ENCODE measurements around the gene ARMCX2. TPM values are rescaled to one million over a fixed set of nuclear protein-coding genes. Genes with fewer than 3 reads are reported as not detected.

The ARMCX2 gene
- total and polyA plus RNA-seq, 8 donors, result 4.2 to 35.3 (median 9.2) TPM

DNA sequence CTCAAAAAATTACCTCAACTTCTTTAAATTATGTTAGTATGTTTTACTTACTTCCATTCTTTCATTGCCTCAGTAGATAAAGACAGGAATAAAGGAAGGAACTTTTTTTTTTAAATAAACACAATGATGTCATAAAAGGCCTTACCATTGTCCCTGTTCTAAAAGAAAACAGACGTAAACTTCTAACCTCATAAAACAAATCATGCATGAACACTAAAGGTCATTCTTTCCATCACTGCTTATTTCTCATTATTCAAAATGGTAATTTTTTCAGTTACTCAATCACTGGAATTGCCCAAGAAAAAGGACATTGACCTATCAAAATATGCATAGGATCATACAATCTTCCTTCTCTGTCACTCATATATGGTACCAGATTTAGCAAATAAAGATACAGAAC lies 32.2 kb upstream of the ARMCX2 start:
- H3K27me3 ChIP-seq, result peaks cover 0 to 8% (median 3%) of the 10 kb centered on the region in 3 donors
- H3K4me3 ChIP-seq, result no peak overlapping the region
- H3K4me1 ChIP-seq, result no peaks in the 10 kb centered on the region
- no peak for DNase-seq
- TF ChIP-seq POLR2AphosphoS5 (IDR thresholded peaks at IDR 0.05) (no peak), POLR2A (IDR thresholded peaks at IDR 0.05) (no peak), EP300 (IDR thresholded peaks at IDR 0.05) (no peak)
- TF ChIP-seq, protein P1, sequence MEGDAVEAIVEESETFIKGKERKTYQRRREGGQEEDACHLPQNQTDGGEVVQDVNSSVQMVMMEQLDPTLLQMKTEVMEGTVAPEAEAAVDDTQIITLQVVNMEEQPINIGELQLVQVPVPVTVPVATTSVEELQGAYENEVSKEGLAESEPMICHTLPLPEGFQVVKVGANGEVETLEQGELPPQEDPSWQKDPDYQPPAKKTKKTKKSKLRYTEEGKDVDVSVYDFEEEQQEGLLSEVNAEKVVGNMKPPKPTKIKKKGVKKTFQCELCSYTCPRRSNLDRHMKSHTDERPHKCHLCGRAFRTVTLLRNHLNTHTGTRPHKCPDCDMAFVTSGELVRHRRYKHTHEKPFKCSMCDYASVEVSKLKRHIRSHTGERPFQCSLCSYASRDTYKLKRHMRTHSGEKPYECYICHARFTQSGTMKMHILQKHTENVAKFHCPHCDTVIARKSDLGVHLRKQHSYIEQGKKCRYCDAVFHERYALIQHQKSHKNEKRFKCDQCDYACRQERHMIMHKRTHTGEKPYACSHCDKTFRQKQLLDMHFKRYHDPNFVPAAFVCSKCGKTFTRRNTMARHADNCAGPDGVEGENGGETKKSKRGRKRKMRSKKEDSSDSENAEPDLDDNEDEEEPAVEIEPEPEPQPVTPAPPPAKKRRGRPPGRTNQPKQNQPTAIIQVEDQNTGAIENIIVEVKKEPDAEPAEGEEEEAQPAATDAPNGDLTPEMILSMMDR (IDR thresholded peaks at IDR 0.05), result no peak
- no peaks in the 10 kb centered on the region for H3K9me3 ChIP-seq
- intact Hi-C loops (cut with DNase I; ENCODE audit: low total_unique reads), result no loop called here
- no peaks in the 10 kb centered on the region for H3K36me3 ChIP-seq
- no peak overlapping the region for H3K27ac ChIP-seq
- WGBS, 5 donors, result 34 to 68% (median 49%) methylated on average over 1 of the region's 1 CpG

DNA sequence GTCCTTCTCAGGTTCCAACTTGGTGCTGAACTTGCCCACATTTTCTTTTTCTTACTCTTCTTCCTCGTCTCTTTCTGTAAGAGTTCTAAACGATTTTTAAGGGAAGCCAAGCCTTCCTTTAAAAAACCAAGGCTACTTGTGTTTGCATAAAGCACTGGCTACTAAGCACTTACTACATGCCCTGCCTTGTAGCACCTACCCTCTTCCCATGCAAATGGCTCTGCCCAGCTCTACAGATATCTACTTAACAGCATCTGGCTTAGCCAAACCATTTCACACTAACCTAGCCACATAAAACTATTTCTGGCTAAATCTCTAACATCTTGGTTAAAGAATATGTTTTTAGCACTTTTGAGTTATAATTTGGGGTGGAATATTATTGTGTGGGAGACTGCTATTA lies 26.9 kb upstream of the ARMCX2 start:
- no peak for DNase-seq
- Histone ChIP-seq H3K27me3 (peaks cover 0 to 12% (median 0%) of the 10 kb centered on the region in 3 donors), H3K4me3 (no peak overlapping the region), H3K9me3 (no peaks in the 10 kb centered on the region), H3K4me1 (no peaks in the 10 kb centered on the region), H3K36me3 (no peaks in the 10 kb centered on the region), H3K27ac (no peak overlapping the region)
- TF ChIP-seq, protein P1 (IDR thresholded peaks at IDR 0.05), result no peak
- WGBS, 5 donors, result 39 to 59% (median 56%) methylated on average over 2 of the region's 2 CpGs
- intact Hi-C loops (cut with DNase I; ENCODE audit: low total_unique reads), result no loop called here

DNA sequence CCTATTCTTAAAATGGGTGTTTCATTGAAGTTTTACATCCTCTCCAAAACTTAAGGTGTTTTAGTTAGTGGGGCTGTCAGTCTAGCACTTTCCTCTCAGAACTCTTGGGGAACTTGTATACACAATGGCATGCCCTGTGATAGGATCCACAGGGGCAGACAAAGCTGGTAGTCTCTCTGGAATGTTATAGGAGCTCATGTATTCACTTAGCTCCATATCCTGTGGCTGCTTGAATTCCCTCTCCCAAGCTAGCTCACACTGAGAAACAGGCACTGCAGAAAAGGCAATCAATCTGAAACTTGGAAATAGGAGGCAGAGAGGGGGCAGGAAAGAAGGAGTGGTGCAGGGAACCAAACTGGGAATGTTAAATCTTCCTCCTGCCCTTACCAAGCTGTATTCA lies 26.3 kb upstream of the ARMCX2 start:
- no peaks in the 10 kb centered on the region for H3K36me3 ChIP-seq
- no peaks in the 10 kb centered on the region for H3K9me3 ChIP-seq
- DNase-seq, result no peak
- intact Hi-C loops (cut with DNase I; ENCODE audit: low total_unique reads), result no loop called here
- no peak overlapping the region for H3K27ac ChIP-seq
- peaks cover 0 to 12% (median 0%) of the 10 kb centered on the region in 3 donors for H3K27me3 ChIP-seq
- H3K4me1 ChIP-seq, result no peaks in the 10 kb centered on the region
- TF ChIP-seq POLR2AphosphoS5 (IDR thresholded peaks at IDR 0.05) (no peak), POLR2A (IDR thresholded peaks at IDR 0.05) (no peak), EP300 (IDR thresholded peaks at IDR 0.05) (no peak)
- TF ChIP-seq, protein P1 (IDR thresholded peaks at IDR 0.05), result no peak
- H3K4me3 ChIP-seq, result no peak overlapping the region

DNA sequence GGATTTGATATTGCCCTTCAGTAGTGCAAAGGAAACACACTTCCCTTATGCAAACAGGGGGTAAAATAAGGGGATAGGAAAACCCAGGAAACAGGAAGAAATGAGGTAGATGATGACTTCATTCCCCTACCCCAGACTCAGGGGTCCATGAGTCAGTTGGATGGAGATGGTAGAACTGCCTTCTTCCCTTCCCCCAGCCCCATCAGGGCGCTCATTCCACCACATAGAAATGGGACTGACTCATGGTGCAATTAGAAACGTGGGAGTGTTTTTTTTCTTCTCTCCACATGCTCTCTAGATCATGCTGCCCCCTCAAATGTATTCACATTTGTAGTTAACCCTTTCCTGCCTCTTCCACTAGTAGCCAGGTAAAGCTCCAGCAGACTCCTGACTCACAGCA lies 23.1 kb upstream of the ARMCX2 start:
- Histone ChIP-seq H3K27ac (no peak overlapping the region), H3K9me3 (no peaks in the 10 kb centered on the region), H3K27me3 (peaks cover 0 to 5% (median 0%) of the 10 kb centered on the region in 3 donors), H3K36me3 (no peaks in the 10 kb centered on the region), H3K4me1 (no peaks in the 10 kb centered on the region), H3K4me3 (no peak overlapping the region)
- no peak for DNase-seq
- WGBS, 5 donors, result 0 to 41% (median 33%) methylated on average over 1 to 2 of the region's 2 CpGs
- TF ChIP-seq, protein P1 (IDR thresholded peaks at IDR 0.05), result no peak
- no peak for TF ChIP-seq POLR2A (IDR thresholded peaks at IDR 0.05)
- no peak for TF ChIP-seq POLR2AphosphoS5 (IDR thresholded peaks at IDR 0.05)
- TF ChIP-seq EP300 (IDR thresholded peaks at IDR 0.05), result no peak
- intact Hi-C loops (cut with DNase I; ENCODE audit: low total_unique reads), result no loop called here

Data from stomach (tissue), 9 donors.